HG02798 (cell line): Measurements from ENCODE around the gene UBE2G1.
"Not testable (repeated sequence)": the region's sequence is repeated elsewhere in the genome, so short reads cannot be mapped to it uniquely, and the experiment has no call there.

Experiments used
- ATAC-seq: cut with Tn5 transposase; IDR thresholded peaks from one replicate; pipeline ENCODE4 v1.9.1; 2021; ENCODE audit warnings: mild to moderate bottlenecking; ENCODE audit not compliant: unreplicated experiment, poor library complexity

Gene UBE2G1

GRCh38 chr17:4375796-4376440 is 9.4 kb upstream of the UBE2G1 start:
- peak; percentile 1 for ATAC-seq

GRCh38 chr17:4375039-4375748 is 8.7 kb upstream of the UBE2G1 start:
- ATAC-seq, result peak; percentile 80

GRCh38 chr17:4369557-4370230 is 3.2 kb upstream of the UBE2G1 start:
- ATAC-seq, result no peak

GRCh38 chr17:4368341-4368740 is 1.9 kb upstream of the UBE2G1 start:
- ATAC-seq, result no peak

- not testable (repeated sequence) for ATAC-seq
These were observed 702 bp upstream of the UBE2G1 start for GRCh38 chr17:4367177-4367576.

GRCh38 chr17:4365628-4366326 is 698 bp downstream of the UBE2G1 start:
- peak; percentile 16 for ATAC-seq

- peak; percentile 59 for ATAC-seq
These were observed 1.3 kb downstream of the UBE2G1 start for GRCh38 chr17:4365103-4365627.

- no peak for ATAC-seq
These were observed 1.8 kb downstream of the UBE2G1 start for GRCh38 chr17:4364622-4365041.

GRCh38 chr17:4362141-4362540 is 4.3 kb downstream of the UBE2G1 start:
- ATAC-seq, result no peak

GRCh38 chr17:4358154-4358553 is 8.3 kb downstream of the UBE2G1 start:
- ATAC-seq, result peak; percentile 69

GRCh38 chr17:4357671-4358070 is 8.8 kb downstream of the UBE2G1 start:
- ATAC-seq, result no peak

- no peak for ATAC-seq
These were observed 9.3 kb downstream of the UBE2G1 start for GRCh38 chr17:4357030-4357628.

- no peak for ATAC-seq
These were observed 11.5 kb downstream of the UBE2G1 start for GRCh38 chr17:4354862-4355514.

- ATAC-seq, result no peak
These were observed 12.3 kb downstream of the UBE2G1 start for GRCh38 chr17:4354206-4354605.

GRCh38 chr17:4350214-4350613 is 16.3 kb downstream of the UBE2G1 start:
- not testable (repeated sequence) for ATAC-seq

- no peak for ATAC-seq
These were observed 20.8 kb downstream of the UBE2G1 start for GRCh38 chr17:4345581-4346252.

- no peak for ATAC-seq
These were observed 21.5 kb downstream of the UBE2G1 start for GRCh38 chr17:4344926-4345325.

- no peak for ATAC-seq
These were observed 23.9 kb downstream of the UBE2G1 start for GRCh38 chr17:4342535-4342934.

- ATAC-seq, result no peak
These were observed 24.9 kb downstream of the UBE2G1 start for GRCh38 chr17:4341616-4341977.
